ENCODE results near the gene AIG1.
"Not testable (repeated sequence)": the region's sequence is repeated elsewhere in the genome, so short reads cannot be mapped to it uniquely, and the experiment has no call there.

AIG1 gene

DNA sequence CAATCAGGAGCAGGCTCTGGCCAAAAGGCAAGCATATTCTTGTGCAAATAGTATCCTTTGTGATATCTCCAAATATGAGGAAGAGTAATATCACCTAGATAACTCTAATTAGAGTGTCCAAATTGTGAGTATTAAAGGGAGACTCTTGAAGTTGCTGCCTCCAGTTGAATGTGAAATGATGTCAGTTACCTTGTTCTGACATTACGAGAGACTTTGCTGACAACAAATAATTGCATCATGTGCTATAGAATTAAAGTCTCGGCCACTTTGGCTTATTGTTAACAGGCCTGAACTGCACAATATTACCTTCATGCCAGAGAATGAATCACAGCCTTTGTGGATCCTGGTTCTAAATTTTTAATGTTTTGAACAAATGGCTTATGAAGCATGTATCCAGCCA, 106.5 kb downstream of the AIG1 start:
- no peak overlapping the region for H3K4me2 ChIP-seq
- H3K36me3 ChIP-seq (ENCODE audit: insufficient read depth): no peaks in the 10 kb centered on the region
- H3K9ac ChIP-seq: no peak overlapping the region
- no peak overlapping the region for H3K4me3 ChIP-seq (IDR thresholded peaks at IDR 0.05; ENCODE audit: insufficient read depth, low read depth, low read length)
- H3K27me3 ChIP-seq (ENCODE audit: insufficient read depth, low read depth): no peaks in the 10 kb centered on the region
- H4K20me1 ChIP-seq (ENCODE audit: insufficient read depth): no peaks in the 10 kb centered on the region
- no peak for TF ChIP-seq CTCF (conservative IDR thresholded peaks at IDR 0.05; ENCODE audit: low read depth, low read length)
- no peak overlapping the region for H2AFZ ChIP-seq (ENCODE audit: low read depth)
- no peaks in the 10 kb centered on the region for H3K4me1 ChIP-seq (ENCODE audit: low read depth, poor library complexity, severe bottlenecking)
- H3K79me2 ChIP-seq (ENCODE audit: insufficient read depth, low read depth): no peaks in the 10 kb centered on the region
- H3K27ac ChIP-seq: no peak overlapping the region

DNA sequence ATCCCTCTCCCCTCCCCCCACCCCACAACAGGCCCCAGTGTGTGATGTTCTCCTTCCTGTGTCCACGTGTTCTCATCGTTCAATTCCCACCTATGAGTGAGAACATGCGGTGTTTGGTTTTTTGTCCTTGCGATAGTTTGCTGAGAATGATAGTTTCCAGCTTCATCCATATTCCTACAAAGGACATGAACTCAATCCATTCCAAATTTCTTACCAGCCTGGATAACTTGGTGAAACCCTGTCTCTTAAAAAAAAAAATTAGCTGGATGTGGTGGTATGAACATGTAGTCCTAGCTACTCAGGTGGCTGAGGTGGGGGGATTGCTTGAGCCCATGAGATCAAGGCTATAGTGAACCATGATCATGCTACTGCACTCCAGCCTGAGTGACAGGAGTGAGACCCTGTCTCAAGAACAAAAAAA, 107.7 kb downstream of the AIG1 start:
- not testable (repeated sequence) for H3K4me3 ChIP-seq (IDR thresholded peaks at IDR 0.05; ENCODE audit: insufficient read depth, low read depth, low read length); H2AFZ ChIP-seq (ENCODE audit: low read depth); H3K79me2 ChIP-seq (ENCODE audit: insufficient read depth, low read depth)

GRCh38 chr6:143169440-143169839, 108.8 kb downstream of the AIG1 start:
- Histone ChIP-seq H3K79me2 (ENCODE audit: insufficient read depth, low read depth) (no peaks in the 10 kb centered on the region), H4K20me1 (ENCODE audit: insufficient read depth) (no peaks in the 10 kb centered on the region)
- TF ChIP-seq CTCF (conservative IDR thresholded peaks at IDR 0.05; ENCODE audit: low read depth, low read length): no peak

More for the DNA sequence above, 107.7 kb downstream of the AIG1 start:
- not testable (repeated sequence) for H3K4me2 ChIP-seq; H4K20me1 ChIP-seq (ENCODE audit: insufficient read depth); H3K9ac ChIP-seq; H3K36me3 ChIP-seq (ENCODE audit: insufficient read depth); H3K27ac ChIP-seq; H3K4me1 ChIP-seq (ENCODE audit: low read depth, poor library complexity, severe bottlenecking); H3K27me3 ChIP-seq (ENCODE audit: insufficient read depth, low read depth)

DNA sequence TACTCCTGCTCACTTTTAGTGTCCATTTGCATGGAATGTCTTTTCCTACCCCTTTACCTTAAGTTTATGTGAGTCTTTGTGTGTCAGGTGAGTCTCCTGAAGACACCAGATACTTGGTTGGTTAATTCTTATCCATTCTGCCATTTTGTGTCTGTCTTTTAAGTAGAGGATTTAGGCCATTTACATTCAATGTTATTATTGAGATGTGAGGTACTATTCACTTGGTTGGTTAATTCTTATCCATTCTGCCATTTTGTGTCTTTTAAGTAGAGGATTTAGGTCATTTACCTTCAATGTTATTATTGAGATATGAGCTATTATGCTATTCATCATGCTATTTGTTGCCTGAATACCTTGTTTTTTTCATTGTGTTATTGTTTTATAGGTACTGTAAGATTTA, 113.8 kb downstream of the AIG1 start:
- H3K4me2 ChIP-seq: no peak overlapping the region
- no peak overlapping the region for H3K9ac ChIP-seq
- no peak overlapping the region for H3K4me3 ChIP-seq (IDR thresholded peaks at IDR 0.05; ENCODE audit: insufficient read depth, low read depth, low read length)
- H4K20me1 ChIP-seq (ENCODE audit: insufficient read depth): no peaks in the 10 kb centered on the region
- H3K27ac ChIP-seq: no peak overlapping the region
- no peak for TF ChIP-seq CTCF (conservative IDR thresholded peaks at IDR 0.05; ENCODE audit: low read depth, low read length)
- H3K4me1 ChIP-seq (ENCODE audit: low read depth, poor library complexity, severe bottlenecking): no peaks in the 10 kb centered on the region
- H3K36me3 ChIP-seq (ENCODE audit: insufficient read depth): no peaks in the 10 kb centered on the region
- no peaks in the 10 kb centered on the region for H3K79me2 ChIP-seq (ENCODE audit: insufficient read depth, low read depth)
- H2AFZ ChIP-seq (ENCODE audit: low read depth): no peak overlapping the region
- H3K27me3 ChIP-seq (ENCODE audit: insufficient read depth, low read depth): no peaks in the 10 kb centered on the region

More at GRCh38 chr6:143169440-143169839, 108.8 kb downstream of the AIG1 start:
- H3K27me3 ChIP-seq (ENCODE audit: insufficient read depth, low read depth): no peaks in the 10 kb centered on the region
- no peak overlapping the region for H3K4me2 ChIP-seq
- H3K27ac ChIP-seq: no peak overlapping the region
- no peaks in the 10 kb centered on the region for H3K36me3 ChIP-seq (ENCODE audit: insufficient read depth)
- H3K4me3 ChIP-seq (IDR thresholded peaks at IDR 0.05; ENCODE audit: insufficient read depth, low read depth, low read length): no peak overlapping the region
- H3K9ac ChIP-seq: no peak overlapping the region
- no peaks in the 10 kb centered on the region for H3K4me1 ChIP-seq (ENCODE audit: low read depth, poor library complexity, severe bottlenecking)
- no peak overlapping the region for H2AFZ ChIP-seq (ENCODE audit: low read depth)

DNA sequence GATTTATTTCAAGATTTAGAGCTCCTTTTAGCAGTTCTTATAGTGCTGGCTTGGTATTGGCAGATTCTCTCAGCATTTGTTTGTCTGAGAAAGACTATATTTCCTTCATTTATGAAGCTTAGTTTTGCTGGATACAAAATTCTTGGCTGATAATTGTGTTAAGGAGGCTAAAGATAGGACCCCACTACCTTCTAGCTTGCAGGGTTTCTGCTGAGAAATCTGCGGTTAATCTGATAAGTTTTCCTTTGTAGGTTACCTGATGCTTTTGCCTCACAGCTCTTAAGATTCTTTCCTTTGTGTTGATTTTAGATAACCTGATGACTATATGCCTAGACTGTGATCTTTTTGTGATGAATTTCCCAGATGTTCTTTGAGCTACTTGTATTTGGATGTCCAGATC, 114.3 kb downstream of the AIG1 start:
- H3K9ac ChIP-seq: no peak overlapping the region
- no peaks in the 10 kb centered on the region for H3K36me3 ChIP-seq (ENCODE audit: insufficient read depth)
- no peak for TF ChIP-seq CTCF (conservative IDR thresholded peaks at IDR 0.05; ENCODE audit: low read depth, low read length)
- H2AFZ ChIP-seq (ENCODE audit: low read depth): no peak overlapping the region
- H4K20me1 ChIP-seq (ENCODE audit: insufficient read depth): no peaks in the 10 kb centered on the region
- H3K4me3 ChIP-seq (IDR thresholded peaks at IDR 0.05; ENCODE audit: insufficient read depth, low read depth, low read length): no peak overlapping the region
- H3K27me3 ChIP-seq (ENCODE audit: insufficient read depth, low read depth): no peaks in the 10 kb centered on the region
- no peaks in the 10 kb centered on the region for H3K79me2 ChIP-seq (ENCODE audit: insufficient read depth, low read depth)
- H3K27ac ChIP-seq: no peak overlapping the region
- no peaks in the 10 kb centered on the region for H3K4me1 ChIP-seq (ENCODE audit: low read depth, poor library complexity, severe bottlenecking)
- no peak overlapping the region for H3K4me2 ChIP-seq
